Upper lobe of left lung (tissue), 4 donors: ENCODE measurements around the gene TRIM73.
"Not testable (repeated sequence)": the region's sequence is repeated elsewhere in the genome, so short reads cannot be mapped to it uniquely, and the experiment has no call there.

Experiments
- CTCF ChIP-seq, 6 experiments: fragments of 450-650 bp in 4 of 6; fragments of 200-600 bp in 2 of 6; sonication (generic) in 2 of 6; IDR thresholded peaks; one replicate each; pipeline ENCODE4 v1.5.1; 2016 to 2019; ENCODE audit warnings: antibody characterized with exemption in 6 of 6
- EP300 ChIP-seq, 4 donors: sonication (generic); formaldehyde crosslinking; IDR thresholded peaks; one replicate each; pipeline ENCODE4 v1.5.1; 2017; ENCODE audit warnings: antibody characterized with exemption in 4 of 4, control low read depth in 2 of 4
- POLR2AphosphoS5 ChIP-seq, 2 donors: sonication (generic); formaldehyde crosslinking; IDR thresholded peaks; one replicate each; pipeline ENCODE4 v1.5.1; 2017; ENCODE audit warnings: antibody characterized with exemption in 2 of 2

- TF ChIP-seq CTCF, EP300, POLR2AphosphoS5 (IDR thresholded peaks at IDR 0.05): not testable (repeated sequence)
Observed at GRCh38 chr7:75421798-75422710, 26.6 kb downstream of the TRIM73 start.
